Measurements from ENCODE around the gene MTA3.

MTA3 gene

DNA sequence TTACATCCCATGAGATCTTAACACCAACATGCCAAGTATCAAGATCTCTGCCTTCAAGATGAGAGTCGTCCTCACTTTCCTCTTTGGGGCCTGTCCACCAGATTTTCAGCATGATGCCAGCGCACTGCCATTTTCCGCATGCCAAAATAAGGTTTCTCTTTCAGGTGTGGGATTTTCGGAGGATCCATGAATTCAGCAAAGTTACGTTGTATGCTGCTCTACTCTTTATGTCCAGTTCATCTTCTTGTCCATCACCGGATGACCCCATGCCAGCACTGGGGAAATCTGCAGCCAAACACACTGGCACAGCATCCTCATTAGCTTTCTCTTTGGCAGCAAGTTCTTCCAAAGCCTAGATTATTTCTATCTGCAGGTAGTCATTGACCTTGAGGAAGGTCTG, 228.8 kb downstream of the MTA3 start:
- Histone ChIP-seq H3K4me1 (ENCODE audit: low read length) (peaks cover 44% of the 10 kb centered on the region), H3K9me3 (ENCODE audit: insufficient read depth, low read length) (no peaks in the 10 kb centered on the region), H2AFZ (ENCODE audit: low read depth, low read length) (no peak overlapping the region), H3K79me2 (ENCODE audit: low read length) (no peaks in the 10 kb centered on the region), H3K27ac (ENCODE audit: low read length) (peak overlapping the region; percentile 94), H3K36me3 (replicated peaks; ENCODE audit: low read depth, low read length) (no peaks in the 10 kb centered on the region), H3K9ac (ENCODE audit: low read length) (peak overlapping the region; percentile 57; the same call in 1 of the 2 replicates), H4K20me1 (ENCODE audit: insufficient read depth, low read length) (no peaks in the 10 kb centered on the region), H3K4me2 (ENCODE audit: low read length) (peak overlapping the region; percentile 66), H3K4me3 (ENCODE audit: low read length) (peak overlapping the region; percentile 46; the same call in 1 of the 2 replicates), H3K27me3 (ENCODE audit: low read depth, low read length) (no peaks in the 10 kb centered on the region)
- TF ChIP-seq, protein P1, sequence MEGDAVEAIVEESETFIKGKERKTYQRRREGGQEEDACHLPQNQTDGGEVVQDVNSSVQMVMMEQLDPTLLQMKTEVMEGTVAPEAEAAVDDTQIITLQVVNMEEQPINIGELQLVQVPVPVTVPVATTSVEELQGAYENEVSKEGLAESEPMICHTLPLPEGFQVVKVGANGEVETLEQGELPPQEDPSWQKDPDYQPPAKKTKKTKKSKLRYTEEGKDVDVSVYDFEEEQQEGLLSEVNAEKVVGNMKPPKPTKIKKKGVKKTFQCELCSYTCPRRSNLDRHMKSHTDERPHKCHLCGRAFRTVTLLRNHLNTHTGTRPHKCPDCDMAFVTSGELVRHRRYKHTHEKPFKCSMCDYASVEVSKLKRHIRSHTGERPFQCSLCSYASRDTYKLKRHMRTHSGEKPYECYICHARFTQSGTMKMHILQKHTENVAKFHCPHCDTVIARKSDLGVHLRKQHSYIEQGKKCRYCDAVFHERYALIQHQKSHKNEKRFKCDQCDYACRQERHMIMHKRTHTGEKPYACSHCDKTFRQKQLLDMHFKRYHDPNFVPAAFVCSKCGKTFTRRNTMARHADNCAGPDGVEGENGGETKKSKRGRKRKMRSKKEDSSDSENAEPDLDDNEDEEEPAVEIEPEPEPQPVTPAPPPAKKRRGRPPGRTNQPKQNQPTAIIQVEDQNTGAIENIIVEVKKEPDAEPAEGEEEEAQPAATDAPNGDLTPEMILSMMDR (IDR thresholded peaks at IDR 0.05; ENCODE audit: low read depth, low read length): no peak
- no peak for TF ChIP-seq EZH2phosphoT487 (IDR thresholded peaks at IDR 0.05; ENCODE audit: low read depth)

DNA sequence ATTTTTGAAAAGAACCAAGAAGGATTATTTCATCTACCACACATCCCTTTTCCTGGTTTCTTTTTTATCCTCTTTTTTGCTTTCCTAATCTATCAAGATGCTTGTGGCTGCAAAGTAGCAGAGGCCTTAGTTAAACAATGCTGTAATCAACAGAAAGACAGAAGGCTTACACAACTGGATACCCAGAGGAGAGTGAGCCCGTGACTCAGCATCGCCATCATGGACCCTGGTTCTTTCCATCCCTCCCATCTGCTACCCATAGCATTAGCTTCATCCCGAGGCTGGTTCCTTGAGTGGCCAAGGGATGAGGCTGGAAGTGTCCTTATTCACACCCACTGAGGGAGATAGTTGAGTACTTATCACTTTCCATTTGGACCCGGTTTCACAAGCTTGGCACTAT, 231.4 kb downstream of the MTA3 start:
- no peaks in the 10 kb centered on the region for H3K9me3 ChIP-seq (ENCODE audit: insufficient read depth, low read length)
- no peak overlapping the region for H3K4me2 ChIP-seq (ENCODE audit: low read length)
- no peaks in the 10 kb centered on the region for H4K20me1 ChIP-seq (ENCODE audit: insufficient read depth, low read length)
- no peak overlapping the region for H3K27ac ChIP-seq (ENCODE audit: low read length)
- no peak overlapping the region for H3K9ac ChIP-seq (ENCODE audit: low read length)
- peaks cover 35% of the 10 kb centered on the region for H3K4me1 ChIP-seq (ENCODE audit: low read length)
- H3K4me3 ChIP-seq (ENCODE audit: low read length): no peak overlapping the region
- 0 out of 2 replicates have a peak, but pooled peaks cover 3% of the 10 kb centered on the region for H3K27me3 ChIP-seq (ENCODE audit: low read depth, low read length)
- H3K36me3 ChIP-seq (replicated peaks; ENCODE audit: low read depth, low read length): no peaks in the 10 kb centered on the region
- TF ChIP-seq, protein P1 (IDR thresholded peaks at IDR 0.05; ENCODE audit: low read depth, low read length): no peak
- no peak for TF ChIP-seq EZH2phosphoT487 (IDR thresholded peaks at IDR 0.05; ENCODE audit: low read depth)
- H3K79me2 ChIP-seq (ENCODE audit: low read length): no peaks in the 10 kb centered on the region
- no peak overlapping the region for H2AFZ ChIP-seq (ENCODE audit: low read depth, low read length)

DNA sequence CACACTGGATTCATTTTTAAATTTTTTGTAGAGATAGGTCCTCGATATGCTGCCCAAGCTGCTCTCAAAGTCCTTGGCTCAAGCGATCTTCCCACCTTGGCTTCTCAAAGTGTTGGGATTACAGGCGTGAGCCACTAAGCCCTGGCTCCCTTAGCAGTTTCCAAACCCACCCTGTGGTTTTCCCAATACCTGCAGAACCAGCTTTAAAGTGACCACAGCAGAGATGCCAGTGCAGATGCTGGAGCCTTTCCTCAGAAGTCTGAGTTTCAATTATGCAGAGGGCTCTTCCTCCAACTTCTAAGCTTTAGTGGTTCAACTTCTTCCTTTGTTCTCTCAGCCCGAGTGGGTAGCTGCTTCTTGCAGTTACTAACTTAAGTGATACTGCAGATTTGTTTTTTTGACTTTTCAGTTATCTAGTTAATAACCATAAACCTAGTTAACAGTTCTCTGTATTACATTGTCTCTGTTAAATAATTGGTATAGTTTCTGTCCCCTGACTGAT, 232.1 kb downstream of the MTA3 start:
- TF ChIP-seq, protein P1 (IDR thresholded peaks at IDR 0.05; ENCODE audit: low read depth, low read length): no peak
- no peak for TF ChIP-seq EZH2phosphoT487 (IDR thresholded peaks at IDR 0.05; ENCODE audit: low read depth)
- Histone ChIP-seq H3K4me1 (ENCODE audit: low read length) (peaks cover 29% of the 10 kb centered on the region), H3K27me3 (ENCODE audit: low read depth, low read length) (0 out of 2 replicates have a peak, but pooled peaks cover 3% of the 10 kb centered on the region), H3K27ac (ENCODE audit: low read length) (no peak overlapping the region), H3K4me2 (ENCODE audit: low read length) (no peak overlapping the region), H3K36me3 (replicated peaks; ENCODE audit: low read depth, low read length) (no peaks in the 10 kb centered on the region), H4K20me1 (ENCODE audit: insufficient read depth, low read length) (no peaks in the 10 kb centered on the region), H3K9me3 (ENCODE audit: insufficient read depth, low read length) (no peaks in the 10 kb centered on the region), H3K9ac (ENCODE audit: low read length) (no peak overlapping the region), H3K79me2 (ENCODE audit: low read length) (no peaks in the 10 kb centered on the region), H3K4me3 (ENCODE audit: low read length) (no peak overlapping the region), H2AFZ (ENCODE audit: low read depth, low read length) (no peak overlapping the region)

DNA sequence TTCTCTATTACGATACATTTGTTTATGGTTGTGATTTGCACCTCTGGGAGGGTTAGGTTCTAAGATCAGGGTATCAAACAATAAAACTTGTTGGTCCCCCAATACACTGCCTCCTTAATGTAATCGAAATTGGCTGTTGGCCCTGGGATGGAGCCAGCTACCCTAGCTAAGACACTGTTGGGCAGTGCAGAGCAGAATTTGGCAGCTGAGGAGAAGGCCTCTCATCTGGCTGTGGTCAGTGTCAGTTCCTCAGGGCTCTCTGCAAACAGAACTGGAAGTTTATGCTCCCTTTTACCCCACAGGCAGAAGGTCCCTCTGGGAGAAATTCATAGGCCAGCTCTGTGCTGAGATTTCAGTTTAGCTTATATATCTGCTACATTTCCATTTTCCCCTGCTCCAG, 232.5 kb downstream of the MTA3 start:
- Histone ChIP-seq H3K27ac (ENCODE audit: low read length) (no peak overlapping the region), H3K79me2 (ENCODE audit: low read length) (no peaks in the 10 kb centered on the region), H3K9ac (ENCODE audit: low read length) (no peak overlapping the region), H4K20me1 (ENCODE audit: insufficient read depth, low read length) (no peaks in the 10 kb centered on the region), H3K9me3 (ENCODE audit: insufficient read depth, low read length) (no peaks in the 10 kb centered on the region), H3K4me2 (ENCODE audit: low read length) (no peak overlapping the region), H3K36me3 (replicated peaks; ENCODE audit: low read depth, low read length) (no peaks in the 10 kb centered on the region), H3K27me3 (ENCODE audit: low read depth, low read length) (0 out of 2 replicates have a peak, but pooled peaks cover 3% of the 10 kb centered on the region), H3K4me3 (ENCODE audit: low read length) (no peak overlapping the region), H2AFZ (ENCODE audit: low read depth, low read length) (no peak overlapping the region), H3K4me1 (ENCODE audit: low read length) (peaks cover 24% of the 10 kb centered on the region)
- TF ChIP-seq EZH2phosphoT487 (IDR thresholded peaks at IDR 0.05; ENCODE audit: low read depth): no peak
